ENCODE measurements around the gene CSRP1.
A peak's percentile ranks its signal among the peaks of the same experiment; 100 is the strongest.
"Not testable (repeated sequence)": the region's sequence is repeated elsewhere in the genome, so short reads cannot be mapped to it uniquely, and the experiment has no call there.

CSRP1 gene

DNA sequence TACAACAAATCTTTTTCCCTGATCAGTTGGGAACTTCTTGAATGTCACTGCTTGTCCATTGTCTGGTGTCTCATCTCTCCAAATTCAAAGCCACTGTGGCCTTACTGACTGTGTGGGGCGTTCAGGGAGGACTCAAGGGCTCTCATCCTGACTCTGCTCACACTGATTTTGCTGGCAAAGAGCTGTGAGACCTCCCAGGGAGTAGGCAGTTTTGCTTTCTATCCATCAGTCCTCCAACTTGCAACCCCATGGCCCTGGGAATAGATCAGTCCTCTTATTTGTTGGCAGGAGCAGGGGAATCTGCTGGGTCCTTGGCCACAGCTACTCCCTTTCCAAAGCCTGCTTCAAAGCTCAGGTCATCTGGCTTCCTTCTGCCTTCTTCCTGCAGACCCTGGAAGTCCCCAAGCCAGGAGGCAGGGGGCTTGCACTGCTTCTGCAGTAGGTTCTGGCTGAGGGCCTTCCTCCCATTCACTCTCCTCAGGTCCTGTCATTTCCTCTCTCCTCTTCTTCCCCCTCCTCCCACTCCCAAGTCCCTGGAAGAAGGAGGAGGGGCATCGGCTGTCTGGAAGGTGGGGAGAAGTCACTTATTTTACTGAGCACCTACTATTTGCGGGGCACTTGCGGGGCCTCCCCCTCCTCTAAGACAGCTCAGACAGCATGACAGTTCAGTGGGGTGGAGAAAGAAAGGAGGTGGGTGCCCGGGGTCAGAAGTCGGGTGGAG lies 31.1 kb upstream of the CSRP1 start:
- no peak for DNase-seq

DNA sequence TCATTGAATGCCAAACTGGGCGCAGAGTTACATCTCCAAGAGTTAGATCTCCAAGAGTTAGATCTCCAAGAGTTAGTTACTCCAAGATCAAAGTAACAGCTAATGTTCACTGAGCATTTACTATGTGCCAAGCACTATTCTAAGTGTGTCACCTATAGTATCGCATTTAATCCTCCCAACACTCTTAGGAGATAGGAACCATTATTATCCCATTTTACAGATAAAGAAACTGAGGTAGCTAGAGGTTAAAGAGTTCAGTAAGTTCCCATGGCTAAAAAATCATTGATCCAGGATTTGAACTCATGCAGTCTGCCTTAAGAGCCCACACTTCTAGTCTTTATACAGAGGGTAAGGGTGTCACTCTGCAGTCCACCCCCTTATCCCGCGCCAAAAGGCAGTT lies 30.5 kb upstream of the CSRP1 start:
- no peak for DNase-seq

DNA sequence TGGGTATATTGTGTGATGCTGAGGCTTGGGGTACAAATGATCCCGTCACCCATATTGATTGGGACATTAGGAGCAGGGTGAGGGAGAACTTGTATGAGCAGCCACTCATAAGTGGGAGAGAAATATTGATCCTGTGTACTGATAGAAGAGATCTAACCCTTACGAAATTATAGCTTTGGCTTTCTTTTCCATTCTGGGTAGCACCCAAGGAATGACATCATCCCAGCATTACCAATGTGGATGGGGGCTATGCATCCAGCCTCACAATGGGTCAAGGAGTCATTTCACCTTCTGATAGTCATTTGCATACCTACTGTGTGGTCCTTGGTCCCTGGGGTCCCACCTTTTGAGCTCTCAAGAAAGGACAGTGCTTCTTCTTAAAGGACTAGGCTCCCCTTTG lies 30.1 kb upstream of the CSRP1 start:
- DNase-seq = no peak

DNA sequence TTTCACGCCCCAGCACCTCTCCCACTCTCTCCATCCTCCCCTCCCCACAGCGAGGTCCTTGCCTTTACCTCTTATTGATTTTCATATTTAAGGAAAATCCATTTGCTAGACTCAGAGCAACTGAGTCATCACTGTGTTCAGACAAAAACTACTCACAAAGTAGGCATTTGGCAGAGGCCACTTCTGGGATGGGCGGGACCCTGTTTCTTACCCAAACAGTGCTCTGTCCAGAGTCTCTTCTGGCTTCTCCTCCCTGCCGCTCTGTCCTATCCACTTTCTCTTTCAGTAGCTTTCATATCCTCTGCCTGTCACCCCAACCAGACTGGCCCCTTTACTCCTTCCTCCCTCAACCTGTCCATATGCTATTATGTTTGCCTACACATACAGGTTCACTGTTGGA lies 29.6 kb upstream of the CSRP1 start:
- DNase-seq = no peak

DNA sequence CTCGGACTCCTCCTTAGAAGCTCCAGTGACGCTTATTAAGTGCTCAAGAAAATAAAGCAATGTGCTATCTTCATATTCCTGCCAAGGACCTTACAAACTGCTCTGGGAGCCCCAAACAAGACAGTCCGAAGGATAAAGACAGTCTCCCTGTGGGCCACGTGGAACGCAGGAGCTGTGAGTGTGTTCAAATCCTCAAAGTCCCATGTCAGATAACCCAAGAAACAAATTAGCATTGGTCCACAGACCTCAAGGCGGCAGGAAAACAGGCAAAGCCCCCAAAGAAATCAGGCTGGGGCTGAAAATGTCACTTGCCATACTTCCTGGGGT lies 29.0 kb upstream of the CSRP1 start:
- DNase-seq = no peak

DNA sequence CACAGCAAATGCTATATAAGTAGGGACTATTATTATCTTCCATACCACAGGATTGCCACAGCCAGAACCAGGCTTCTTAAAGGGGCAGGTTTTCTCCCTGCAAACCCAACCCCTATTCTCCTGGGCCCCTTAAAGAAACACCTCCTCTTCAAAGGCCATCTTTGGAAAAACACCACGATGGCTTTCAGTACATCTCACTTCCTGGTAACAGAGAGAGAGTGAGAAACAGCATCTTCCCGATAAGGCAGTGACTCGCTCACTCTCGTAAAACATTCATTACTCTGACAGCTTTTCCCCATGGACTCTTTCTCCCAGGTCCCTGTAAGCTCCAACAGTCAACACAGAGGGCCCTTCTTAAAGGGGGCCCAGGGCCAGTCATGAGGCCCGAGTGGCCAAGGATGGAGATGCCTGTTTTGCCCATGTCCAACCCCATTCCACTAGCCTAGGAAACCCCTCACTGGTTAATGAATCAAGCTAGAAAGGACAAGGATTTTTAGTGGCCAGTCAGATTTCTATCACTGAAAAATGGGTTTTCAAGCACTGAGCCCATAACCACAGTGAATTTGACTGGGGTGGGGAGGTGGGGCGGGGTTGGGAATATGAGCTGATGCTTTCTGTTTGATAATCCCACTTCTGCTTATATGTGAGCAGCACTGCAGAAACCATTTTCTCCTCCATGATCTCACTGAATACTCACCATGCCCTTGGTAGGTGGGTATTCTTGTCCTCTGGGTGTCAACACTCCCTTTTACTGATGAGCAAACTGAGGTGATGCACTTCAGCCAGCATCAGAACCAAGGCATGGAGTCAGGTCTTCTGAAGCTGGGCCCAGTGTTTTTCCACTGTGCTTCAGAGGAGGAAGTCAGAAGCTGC lies 28.4 kb upstream of the CSRP1 start:
- DNase-seq = no peak

DNA sequence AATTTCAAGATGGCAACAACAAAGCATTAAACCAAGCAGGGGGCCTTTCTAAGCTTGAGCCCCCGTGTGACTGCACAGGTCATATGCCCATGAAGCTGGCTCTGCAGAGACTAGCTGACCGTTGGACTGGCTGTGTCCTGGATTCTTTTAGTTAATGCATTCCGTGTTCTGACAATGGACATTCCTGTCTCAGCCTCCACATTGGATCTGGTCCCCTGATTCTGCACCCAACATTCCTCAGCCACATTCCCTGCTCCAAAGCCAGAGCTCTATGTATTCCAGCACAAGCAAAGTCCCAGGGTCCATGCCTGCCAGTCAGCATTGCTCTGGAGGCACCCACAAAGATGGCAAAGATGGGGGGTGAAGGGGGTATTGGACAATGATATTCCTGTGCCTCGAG lies 26.9 kb upstream of the CSRP1 start:
- DNase-seq = no peak

DNA sequence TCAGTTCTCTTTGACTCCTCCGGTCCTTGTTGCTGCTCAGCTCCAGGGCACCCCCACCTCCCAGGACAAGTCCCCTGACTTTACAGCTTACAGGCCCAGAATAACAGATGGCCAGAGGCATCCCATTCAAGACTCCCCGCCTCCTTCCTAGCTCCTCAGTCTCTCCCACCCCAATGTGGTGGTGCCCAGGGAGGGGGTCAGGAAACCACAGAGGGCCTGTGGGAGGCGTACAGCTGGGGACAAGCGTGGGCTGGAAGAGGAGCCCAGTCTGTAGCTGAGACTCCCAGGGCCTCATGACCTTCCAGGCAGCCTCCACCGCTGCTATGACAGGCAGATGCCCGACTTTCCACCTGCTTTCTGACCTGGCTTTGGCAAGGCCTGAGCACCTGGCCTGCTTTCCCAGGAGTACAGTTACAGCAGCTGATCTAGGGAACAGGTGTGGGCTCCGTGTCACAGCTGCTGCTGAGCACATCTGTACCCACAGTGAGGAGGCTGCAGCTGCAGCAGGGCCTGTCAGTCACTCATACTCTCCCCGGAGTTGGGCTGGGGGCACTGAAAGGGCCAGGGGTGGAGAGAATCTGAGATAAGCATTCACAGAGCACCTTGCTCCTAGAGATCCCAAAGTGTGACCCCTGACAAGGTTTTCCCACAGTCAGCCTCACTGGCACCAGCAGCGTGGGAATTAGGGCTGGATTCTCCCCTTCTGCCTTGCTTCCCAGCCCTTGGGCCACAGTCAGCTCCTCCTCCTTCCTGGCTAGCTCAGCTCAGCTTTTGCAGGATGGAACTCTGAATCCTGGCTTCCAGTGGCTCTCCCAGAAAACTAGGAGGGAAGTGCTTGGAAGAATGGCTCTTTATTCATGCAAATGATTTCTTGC lies 24.9 kb upstream of the CSRP1 start:
- DNase-seq = no peak

DNA sequence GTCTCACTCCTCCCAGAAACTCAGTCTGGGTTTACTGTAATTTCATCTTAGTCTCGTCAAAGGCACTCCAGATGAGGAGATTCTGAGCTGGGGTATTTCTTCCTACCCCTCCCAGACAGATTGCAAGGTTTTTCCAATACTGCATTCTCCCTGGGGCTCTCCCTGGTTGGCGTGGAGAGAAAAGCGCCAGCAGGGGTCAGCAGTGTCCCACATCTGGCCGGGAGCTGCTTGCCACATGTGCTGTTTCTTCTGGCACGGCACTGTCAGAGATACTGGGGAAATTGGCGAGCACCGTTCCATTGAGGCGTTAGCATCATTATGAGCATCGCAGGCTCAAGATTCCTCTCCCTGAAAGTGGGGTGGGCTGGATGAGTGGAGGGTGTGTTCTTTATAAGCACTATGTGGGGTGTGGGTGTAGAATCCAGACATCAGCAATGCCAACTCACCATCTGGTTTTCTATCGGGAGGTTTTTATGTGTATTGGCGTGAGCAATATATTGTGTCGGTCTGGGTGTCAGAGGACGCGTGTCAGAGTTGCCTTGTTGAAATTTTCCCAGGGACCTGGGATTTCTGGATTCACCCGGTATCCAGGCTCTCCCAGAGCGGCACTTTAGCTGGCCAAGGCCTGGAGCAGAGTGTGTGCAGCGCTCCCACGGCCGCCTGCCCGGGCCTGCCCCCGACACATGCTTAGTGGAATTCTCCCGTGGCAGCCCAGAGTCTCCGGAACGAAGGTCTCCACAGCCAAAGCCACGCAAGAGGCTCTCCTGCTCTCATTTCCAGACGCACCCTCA lies 24.0 kb upstream of the CSRP1 start:
- DNase-seq = peak; percentile 71

DNA sequence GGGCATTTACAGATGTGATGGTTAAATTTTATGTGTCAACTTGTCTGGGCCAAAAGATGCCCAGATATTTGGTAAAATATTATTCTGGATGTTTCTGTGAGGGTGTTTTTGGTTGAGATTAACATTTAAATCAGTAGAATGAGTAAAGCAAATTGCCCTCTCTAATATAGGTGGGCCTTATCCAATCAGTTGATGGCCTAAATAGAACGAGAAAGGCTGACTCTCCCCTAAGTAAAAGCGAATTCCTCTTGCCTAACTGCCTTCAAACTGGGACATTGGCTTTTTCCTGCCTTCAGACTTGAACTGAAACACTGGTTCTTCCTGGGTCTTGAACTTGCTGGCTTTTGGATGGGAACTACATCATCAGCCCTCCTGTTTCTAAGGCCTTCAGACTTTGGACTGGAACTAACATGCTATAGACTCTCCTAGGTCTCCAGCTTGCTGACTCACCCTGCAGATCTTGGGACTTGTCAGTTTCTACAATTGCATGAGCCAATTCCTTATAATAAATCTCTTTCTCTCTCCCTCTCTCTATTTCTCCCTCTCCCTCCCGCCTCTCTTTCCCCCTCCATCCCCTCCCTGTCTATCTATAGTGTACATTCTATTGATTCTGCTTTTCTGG lies 21.8 kb upstream of the CSRP1 start:
- DNase-seq = no peak

DNA sequence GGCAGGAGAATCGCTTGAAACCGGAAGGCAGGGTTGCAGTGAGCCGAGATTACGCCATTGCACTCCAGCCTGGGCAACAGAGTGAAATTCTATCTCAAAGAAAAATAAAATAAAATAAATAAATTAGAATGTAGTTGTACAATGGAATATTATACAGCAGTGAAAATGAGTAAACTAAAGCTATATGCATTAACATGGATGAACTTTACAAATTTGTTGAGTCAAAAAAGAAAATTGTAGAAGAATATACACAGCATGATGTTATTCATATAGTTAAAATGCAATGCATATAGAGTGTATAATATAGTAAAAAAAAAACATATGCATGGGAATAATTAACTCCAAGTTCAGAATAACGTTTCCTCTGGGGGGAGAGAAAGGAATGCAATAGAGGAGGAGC lies 21.0 kb upstream of the CSRP1 start:
- DNase-seq = no peak

DNA sequence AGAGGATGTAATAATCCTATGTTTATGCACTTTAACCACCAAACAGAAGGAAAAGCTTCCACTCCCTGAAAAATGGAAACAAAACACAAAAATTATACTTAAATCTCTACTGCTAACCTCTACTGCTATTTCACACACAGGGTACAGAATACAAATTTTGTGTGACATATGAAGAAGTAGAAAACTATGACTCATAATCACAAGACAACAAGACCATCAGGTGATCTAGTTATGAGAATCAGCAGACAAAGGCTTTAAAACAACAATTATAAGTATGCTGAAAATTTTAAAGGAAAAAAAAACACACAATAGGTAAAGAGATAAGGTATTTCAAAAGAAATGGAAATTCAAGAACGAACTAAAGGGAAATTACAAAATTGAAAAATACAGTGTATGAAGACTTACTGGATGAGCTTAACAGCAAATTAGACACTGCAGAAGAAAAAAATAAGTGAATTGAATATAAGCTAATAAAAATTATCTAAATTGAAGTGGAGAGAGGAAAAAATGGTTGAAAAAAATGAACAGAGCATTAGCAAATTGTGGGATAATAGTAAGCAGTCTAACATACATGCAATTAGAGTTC lies 18.4 kb upstream of the CSRP1 start:
- no peak for DNase-seq

DNA sequence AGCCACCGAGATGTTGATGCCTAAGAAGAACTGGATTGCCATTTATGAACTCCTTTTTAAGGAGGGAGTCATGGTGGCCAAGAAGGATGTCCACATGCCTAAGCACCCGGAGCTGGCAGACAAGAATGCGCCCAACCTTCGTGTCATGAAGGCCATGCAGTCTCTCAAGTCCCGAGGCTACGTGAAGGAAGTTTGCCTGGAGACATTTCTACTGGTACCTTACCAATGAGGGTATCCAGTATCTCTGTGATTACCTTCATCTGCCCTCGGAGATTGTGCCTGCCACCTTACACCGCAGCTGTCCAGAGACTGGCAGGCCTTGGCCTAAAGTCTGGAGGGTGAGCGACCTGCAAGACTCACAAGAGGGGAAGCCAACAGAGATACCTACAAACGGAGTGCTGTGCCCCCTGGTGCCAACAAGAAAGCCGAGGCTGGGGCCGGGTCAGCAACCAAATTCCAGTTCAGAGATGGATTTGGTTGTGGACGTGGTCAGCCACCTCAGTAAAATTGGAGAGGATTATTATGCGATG lies 13.2 kb upstream of the CSRP1 start:
- not testable (repeated sequence) for DNase-seq

DNA sequence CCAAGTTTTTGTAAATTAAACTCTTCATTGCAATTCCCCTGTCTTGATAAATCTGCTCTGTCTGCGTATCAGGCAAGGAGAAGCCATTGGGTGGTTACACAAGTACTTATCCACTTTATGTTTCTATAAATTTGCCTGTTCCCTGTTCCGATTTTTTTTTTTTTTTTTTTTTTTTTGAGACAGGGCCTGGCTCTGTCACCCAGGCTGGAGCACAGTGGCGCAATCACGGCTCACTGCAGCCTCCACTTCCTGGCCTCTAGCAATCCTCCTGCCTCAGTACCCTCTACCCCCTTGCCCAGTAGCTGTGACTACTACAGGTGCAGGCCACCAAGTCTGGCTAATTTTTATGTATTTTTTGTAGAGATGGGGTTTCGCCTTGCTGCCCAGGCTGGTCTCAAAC lies 11.1 kb upstream of the CSRP1 start:
- DNase-seq = no peak

DNA sequence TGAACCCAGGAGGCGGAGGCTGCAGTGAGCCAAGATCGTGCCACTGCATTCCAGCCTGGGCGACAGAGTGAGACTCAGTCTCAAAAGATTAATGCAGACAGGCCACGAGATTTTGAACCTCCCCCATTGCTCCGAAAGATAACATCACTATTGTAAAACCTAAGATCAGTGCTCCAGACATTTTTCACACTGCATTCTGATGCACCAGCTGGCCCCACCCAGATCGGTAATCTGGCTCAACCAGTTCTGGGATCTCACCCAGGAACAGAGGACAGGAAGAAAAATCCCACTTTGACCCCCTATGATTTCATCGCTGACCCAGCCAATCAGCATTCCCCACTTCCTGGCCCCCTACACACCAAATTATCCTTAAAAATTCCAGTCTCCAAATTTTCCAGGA lies 10.7 kb upstream of the CSRP1 start:
- no peak for DNase-seq

DNA sequence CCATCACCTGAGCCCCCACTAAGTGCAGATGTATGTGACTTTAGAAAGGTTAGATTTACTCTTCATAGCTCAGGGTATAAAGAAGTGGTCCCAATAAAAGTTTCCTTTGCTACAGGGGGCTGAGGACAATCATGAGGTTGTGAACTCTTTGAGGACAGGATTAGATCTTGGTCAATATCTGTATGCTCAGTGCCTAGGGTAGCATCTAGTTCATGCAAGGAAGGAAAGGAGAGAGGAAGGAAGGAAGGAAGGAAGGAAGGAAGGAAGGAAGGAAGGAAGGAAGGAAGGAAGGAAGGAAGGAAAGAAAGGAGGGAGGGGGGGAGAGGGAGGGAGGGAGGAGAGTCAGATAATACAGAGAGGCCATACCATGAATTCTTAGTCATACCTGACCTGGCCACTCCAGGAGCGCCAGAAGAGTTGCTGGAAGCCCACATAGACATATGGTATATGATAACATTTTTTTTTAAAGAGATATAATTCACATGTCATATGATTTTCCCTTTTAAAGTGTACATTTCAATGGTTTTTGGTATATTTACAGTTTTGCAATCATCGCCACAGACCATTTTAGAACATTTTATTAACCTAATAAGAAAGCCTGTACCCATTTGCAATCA lies 9.7 kb upstream of the CSRP1 start:
- DNase-seq = no peak

DNA sequence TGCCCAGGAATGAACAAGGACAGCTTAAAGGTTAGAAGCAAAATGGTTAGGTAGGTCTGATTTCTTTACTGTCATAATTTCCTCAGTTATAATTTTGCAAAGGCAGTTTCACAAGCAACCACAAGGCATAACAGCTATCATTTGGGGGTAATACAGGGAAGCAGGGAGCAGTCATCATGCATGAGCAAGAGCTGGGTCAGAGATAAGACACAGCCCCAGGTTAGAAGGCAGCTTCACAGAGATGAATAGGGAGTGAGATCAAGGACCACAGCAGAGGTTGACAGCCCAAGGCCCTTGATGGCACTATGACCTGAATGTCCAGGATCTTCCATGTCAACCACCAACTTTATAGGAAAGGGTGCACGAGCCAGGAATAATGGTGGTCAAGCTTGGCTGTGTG lies 9.0 kb upstream of the CSRP1 start:
- no peak for DNase-seq

DNA sequence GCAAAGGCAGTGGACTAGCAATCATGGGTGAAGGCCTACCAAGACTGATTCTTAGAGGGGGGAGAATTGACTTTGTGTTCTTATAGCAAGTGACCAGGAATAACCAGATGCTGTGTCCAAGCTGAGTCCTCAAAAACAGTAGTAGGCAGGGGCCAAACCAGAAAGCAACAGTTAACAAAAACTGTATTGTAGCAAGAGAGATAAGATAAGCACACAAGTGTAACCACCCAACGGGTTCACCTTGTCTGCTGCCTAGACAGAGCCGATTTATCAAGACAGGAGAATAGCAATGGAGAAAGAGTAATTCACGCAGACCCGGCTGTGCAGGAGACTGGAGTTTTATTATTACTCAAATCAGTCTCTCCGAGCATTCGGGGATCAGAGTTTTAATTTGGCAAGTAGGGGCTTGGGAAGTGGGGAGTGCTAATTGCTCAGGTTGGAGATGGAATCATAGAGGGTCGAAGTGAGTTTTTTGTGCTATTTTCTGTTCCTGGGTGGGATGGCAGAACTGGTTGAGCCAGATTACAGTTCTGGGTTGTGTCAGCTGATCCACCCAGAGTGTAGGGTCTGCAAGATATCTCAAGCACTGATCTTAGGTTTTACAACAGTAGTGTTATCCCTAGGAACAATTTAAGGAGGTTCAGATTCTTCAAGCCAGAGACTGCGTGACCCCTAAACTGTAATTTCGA lies 8.3 kb upstream of the CSRP1 start:
- no peak for DNase-seq

DNA sequence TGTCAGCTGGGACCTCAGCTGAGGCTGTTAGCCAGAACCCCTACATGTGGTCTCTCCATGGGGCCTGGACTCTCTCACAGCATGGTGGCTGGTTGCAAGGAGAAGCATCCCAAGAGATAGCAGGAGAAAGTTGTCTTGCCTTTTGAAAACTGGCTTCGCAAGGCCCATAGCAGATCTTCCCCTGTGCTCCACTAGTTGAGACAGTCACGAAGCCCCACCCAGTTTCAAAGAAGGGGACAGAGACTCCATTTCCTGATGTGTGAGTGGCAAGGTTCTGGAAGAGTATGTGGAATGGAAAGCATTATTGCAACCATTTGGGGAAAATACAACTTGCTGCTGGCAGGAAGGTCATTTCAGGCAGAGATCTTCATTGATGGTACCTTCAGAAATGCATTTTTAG lies 7.5 kb upstream of the CSRP1 start:
- DNase-seq = no peak

DNA sequence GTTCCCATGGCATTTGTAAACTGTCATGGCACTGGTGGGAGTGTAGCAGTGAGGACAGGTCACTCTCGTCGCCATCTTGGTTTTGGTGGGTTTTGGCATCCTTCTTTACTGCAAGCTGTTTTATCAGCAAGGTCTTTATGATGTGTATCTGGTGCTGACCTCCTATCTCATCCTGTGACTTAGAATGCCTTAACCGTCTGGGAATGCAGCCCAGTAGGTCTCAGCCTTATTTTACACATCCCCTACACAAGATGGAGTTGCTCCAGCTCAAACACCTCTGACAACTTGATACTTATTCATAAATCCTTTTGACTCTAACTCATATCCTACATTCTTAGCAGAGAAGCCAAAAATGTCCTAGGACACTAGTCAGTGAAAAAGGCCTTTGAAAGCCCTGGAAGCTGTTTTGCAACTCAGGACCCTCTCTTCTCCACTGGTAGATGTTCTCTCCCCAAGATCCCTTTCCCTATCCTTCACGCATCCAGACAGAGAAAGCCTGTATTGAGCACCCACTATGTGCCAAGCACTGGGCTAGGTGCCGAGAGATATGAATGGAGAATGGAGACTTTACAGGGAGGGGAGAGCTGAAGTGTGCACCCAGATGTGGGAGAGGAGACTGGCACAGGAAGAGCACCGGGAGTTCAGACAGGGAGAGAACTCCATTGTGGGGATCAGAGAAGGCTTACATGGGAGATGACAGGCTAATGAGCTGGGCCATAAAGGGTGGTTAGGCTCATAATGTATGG lies 6.7 kb upstream of the CSRP1 start:
- no peak for DNase-seq
